Mucosa of descending colon (tissue), 3 donors: ENCODE data around the gene ACTN4. TPM values are rescaled to one million over a fixed set of nuclear protein-coding genes. Genes with fewer than 3 reads are reported as not detected.
A peak's percentile ranks its signal among the peaks of the same experiment; 100 is the strongest.

Source experiments
- ATAC-seq: fragments of 200-7000 bp; cut with Tn5 transposase; one replicate; pipeline ENCODE4 v1.9.1; 2020; ENCODE audit warnings: mild to moderate bottlenecking, moderate library complexity
- DNase-seq, 3 donors: peaks; one replicate each; pipeline ENCODE4 v3.0.0-alpha.2; 2020
- H3K36me3 ChIP-seq: fragments of 200-600 bp; one replicate; pipeline ENCODE4 v1.8.0; 2021; ENCODE audit warnings: low read depth, mild to moderate bottlenecking
- H3K4me1 ChIP-seq: fragments of 200-600 bp; one replicate; pipeline ENCODE4 v1.8.0; 2021; ENCODE audit warnings: low read depth, mild to moderate bottlenecking
- H3K4me3 ChIP-seq: fragments of 200-600 bp; one replicate; pipeline ENCODE4 v1.8.0; 2021; ENCODE audit warnings: mild to moderate bottlenecking
- H3K9me3 ChIP-seq: fragments of 200-600 bp; one replicate; pipeline ENCODE4 v1.8.0; 2021; ENCODE audit warnings: mild to moderate bottlenecking
- intact Hi-C, 2 donors: fragments of 100-400 bp; cut with DNase I in 1 of 2; cut with micrococcal nuclease in 1 of 2; formaldehyde crosslinking; loops; one replicate each; pipeline versions ENCODE4 v1.11.0 to v1.11.1; 2022; cut with DNase I, micrococcal nuclease
- total RNA-seq, 3 donors: library from RNA; stranded (reverse); fragmentation: NEBNext Ultra II Directional in 2 of 3; extraction: Animal tissue kit (Norgen Biotek cat#: 25700) in 2 of 3; gene quantifications; one replicate each; pipeline versions ENCODE4 v1.2.1 to v1.2.4, GENCODE V29; 2021 to 2023
- TF ChIP-seq, protein P1 (sequence below): fragments of 200-600 bp; IDR thresholded peaks from one replicate; pipeline ENCODE4 v1.8.0; 2022; ENCODE audit warnings: antibody characterized with exemption, mild to moderate bottlenecking
- donor health status: DM: no; HTN: no; CAD: no; lungs with moderate emphysema.
- donor health status: DM: no; HTN: no; CAD: no.
- donor health status: DM: no; HTN: yes; CAD: no.

Gene ACTN4
- total RNA-seq, 3 donors from 2014 or later = 566 to 1,080 (median 1,014) TPM

DNA sequence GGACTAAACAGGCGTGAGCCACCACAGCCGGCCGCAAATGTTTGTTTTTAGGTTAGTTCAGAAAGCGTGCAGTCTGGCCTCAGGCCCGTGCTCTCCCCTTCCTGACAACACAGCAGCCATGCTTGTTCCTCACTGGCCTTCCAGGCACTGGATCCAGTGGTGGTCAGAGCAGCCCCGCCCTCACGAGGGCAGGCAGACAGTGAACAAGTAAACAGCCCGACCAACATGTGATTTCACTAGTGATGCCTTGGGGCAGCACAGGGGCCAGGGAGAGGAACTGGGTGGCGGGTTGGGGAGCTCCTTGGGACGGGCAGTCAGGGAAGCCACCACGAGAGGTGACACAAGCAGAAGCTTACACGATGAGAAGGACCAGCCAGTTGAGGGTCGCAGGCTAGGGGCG, 56.1 kb downstream of the ACTN4 start:
- no peak overlapping the region for H3K4me3 ChIP-seq
- DNase-seq (no peak), ATAC-seq (no peak)
- no peaks in the 10 kb centered on the region for H3K9me3 ChIP-seq
- intact Hi-C loops = no loop called here
- H3K36me3 ChIP-seq = peaks cover 22% of the 10 kb centered on the region
- TF ChIP-seq, protein P1, sequence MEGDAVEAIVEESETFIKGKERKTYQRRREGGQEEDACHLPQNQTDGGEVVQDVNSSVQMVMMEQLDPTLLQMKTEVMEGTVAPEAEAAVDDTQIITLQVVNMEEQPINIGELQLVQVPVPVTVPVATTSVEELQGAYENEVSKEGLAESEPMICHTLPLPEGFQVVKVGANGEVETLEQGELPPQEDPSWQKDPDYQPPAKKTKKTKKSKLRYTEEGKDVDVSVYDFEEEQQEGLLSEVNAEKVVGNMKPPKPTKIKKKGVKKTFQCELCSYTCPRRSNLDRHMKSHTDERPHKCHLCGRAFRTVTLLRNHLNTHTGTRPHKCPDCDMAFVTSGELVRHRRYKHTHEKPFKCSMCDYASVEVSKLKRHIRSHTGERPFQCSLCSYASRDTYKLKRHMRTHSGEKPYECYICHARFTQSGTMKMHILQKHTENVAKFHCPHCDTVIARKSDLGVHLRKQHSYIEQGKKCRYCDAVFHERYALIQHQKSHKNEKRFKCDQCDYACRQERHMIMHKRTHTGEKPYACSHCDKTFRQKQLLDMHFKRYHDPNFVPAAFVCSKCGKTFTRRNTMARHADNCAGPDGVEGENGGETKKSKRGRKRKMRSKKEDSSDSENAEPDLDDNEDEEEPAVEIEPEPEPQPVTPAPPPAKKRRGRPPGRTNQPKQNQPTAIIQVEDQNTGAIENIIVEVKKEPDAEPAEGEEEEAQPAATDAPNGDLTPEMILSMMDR = no peak
- H3K4me1 ChIP-seq = peaks cover 26% of the 10 kb centered on the region

DNA sequence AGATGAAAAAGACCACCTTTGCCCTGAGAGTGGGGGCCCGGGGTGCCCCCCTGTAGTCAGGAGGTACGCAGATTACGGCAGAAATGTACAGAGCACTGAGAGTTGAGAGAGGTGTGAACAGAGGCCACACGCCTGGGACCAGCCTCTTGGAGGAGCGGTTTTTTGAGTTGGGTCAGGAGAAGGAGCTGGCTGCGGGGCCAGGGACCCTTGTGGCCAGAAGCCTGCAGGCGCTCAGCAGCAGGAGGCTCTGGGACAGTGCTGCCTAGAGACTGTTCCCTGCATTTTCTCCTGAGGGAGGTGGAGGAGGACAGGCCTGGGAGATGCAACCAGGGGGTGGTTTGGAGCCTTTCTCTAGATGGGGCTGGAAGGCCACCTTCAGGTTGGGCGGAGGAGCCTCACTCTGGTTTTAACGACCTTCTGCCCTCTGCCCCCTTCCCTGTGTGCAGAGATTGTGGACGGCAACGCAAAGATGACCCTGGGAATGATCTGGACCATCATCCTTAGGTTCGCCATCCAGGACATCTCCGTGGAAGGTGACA, 57.1 kb downstream of the ACTN4 start:
- TF ChIP-seq, protein P1 = no peak
- Histone ChIP-seq H3K36me3 (peaks cover 25% of the 10 kb centered on the region), H3K4me3 (no peak overlapping the region), H3K9me3 (no peaks in the 10 kb centered on the region), H3K4me1 (peaks cover 20% of the 10 kb centered on the region)
- DNase-seq (no peak), ATAC-seq (no peak)
- intact Hi-C loops = no loop called here

DNA sequence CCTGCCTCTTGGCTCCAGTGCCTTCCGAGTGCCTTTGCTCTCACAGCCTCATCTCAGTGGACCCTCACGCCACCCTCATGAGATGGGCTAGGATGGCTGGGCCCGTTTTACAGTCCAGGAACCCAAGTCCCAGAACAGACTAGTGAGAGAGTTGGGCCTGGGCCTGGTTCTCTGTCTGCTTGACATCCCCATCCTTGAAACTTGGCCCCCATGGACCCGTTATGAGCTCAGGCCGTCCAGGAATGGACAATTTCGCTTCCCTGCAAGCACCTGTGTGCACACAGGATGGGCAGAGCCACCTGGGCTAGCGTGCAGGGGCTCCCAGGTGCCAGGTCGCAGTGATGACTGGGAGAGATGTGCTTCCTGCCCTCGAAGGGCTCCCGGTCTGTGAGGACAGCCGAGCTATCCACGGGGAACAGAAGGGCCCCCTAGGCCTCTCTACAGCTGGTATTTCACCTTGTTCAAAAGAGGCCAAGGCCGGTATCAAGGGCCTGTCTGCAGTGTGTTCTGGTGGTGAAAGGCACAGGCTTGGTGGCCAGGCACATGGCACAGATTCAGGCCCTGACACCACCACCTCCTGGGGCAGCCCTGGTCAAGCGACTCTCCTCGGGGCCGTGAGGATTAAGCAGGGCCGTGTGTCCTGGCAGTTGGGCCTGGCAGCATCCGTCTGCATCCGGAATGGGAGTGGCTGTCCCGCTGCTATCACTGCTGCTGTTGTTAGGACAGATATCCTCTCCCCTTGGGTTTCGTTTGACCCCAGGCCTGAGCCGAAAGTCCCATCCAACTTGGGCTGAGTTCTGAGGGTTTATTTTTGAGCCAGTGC, 58.0 kb downstream of the ACTN4 start:
- ATAC-seq (no peak), DNase-seq (no peak)
- TF ChIP-seq, protein P1 = no peak
- peaks cover 31% of the 10 kb centered on the region for H3K36me3 ChIP-seq
- H3K9me3 ChIP-seq = no peaks in the 10 kb centered on the region
- peaks cover 11% of the 10 kb centered on the region for H3K4me1 ChIP-seq
- intact Hi-C loops = no loop called here
- H3K4me3 ChIP-seq = no peak overlapping the region

DNA sequence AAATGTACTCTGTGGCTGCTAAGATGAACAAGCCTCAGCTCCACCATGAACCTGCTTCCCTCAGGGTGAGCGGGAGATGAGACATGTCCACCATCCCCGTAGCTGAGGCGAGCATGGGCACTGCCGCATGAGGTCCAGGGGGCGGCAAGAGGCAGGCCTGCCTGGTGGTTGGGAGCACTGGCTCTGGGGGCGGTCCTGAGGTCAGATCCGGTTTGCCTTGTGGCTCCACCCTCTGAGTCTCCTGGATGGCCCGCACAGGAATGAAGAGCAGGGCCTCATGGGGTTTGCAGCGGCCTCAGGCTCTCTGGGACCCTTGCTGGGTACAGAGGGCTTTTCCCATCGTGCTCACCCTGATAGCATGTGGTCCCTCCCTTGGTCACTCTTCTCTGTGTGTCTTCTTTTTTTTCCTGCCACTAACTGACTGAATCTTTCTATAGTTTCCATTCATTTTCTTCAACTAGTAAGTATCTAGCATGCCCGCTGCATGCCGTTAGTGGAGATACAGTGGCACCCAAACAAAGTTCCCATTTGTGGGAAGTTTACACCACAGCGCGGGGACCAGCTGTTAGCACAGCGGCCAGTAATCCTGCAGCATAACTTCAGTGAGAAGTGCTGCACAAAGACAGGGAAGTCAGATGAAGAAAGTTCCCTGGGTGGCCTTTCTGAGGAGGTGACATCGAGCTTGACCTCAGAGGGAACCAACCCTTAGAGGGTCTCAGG, 59.5 kb downstream of the ACTN4 start:
- ATAC-seq (no peak), DNase-seq (no peak)
- no peak overlapping the region for H3K4me3 ChIP-seq
- peaks cover 27% of the 10 kb centered on the region for H3K36me3 ChIP-seq
- TF ChIP-seq, protein P1 = no peak
- intact Hi-C loops = no loop called here
- H3K9me3 ChIP-seq = no peaks in the 10 kb centered on the region
- no peaks in the 10 kb centered on the region for H3K4me1 ChIP-seq

DNA sequence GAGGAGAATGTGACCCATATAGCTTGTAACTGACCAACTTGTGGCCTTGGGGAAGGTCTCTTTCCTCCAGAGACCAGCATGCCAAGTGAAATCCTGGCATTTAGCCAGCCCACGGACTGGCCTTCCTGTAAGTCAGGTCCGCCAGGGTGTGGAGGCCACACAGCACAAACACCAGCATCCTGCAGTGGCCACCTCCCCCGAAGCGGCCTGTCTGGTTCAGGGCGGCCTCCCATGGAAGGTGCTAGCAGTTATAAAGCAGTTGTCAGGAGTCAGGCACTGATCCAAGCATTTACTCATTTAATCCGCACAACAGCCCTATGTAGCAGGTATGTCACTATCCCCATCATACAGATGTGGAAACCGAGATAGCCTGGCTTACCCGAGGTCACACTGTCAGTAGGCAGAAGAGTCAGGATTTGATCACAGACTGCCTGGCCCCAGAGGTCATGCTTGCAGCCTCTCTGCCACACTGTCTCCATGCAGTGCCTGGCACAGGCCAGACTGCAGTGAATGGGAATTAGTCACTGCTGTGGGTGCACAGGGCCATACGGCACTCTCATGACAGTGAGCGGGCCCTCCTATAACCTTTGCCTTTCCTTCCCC, 60.2 kb downstream of the ACTN4 start:
- Histone ChIP-seq H3K4me1 (no peaks in the 10 kb centered on the region), H3K36me3 (peaks cover 22% of the 10 kb centered on the region), H3K9me3 (no peaks in the 10 kb centered on the region), H3K4me3 (no peak overlapping the region)
- TF ChIP-seq, protein P1 = no peak
- DNase-seq = peak in 2 of 3 donors; percentile 70 to 79
- peak; percentile 63 for ATAC-seq
- intact Hi-C loops = no loop called here
